A549 (cell line): Measurements from ENCODE around the gene MEN1. TPM values are rescaled to one million over a fixed set of nuclear protein-coding genes. Genes with fewer than 3 reads are reported as not detected.

Experiments used
- ATAC-seq, 2 experiments: fragments of 200-7000 bp in 1 of 2; fragments of >200 bp in 1 of 2; cut with Nextera tagmentation in 1 of 2; cut with Tn5 transposase in 1 of 2; 3 replicates each; pipeline versions ENCODE4 v1.8.0 to v1.9.1; 2018 to 2020; ENCODE audit warnings: mild to moderate bottlenecking in 1 of 2, moderate library complexity in 1 of 2
- CTCF ChIA-PET: fragments of 300-600 bp; sonication (Branson Sonifier 250); formaldehyde crosslinking; extraction: SDS; loops from one replicate; lab custom pipeline; 2021; ENCODE audit warnings: antibody characterized with exemption, inconsistent platforms; lab: Yijun Ruan, JAX
- POLR2A ChIA-PET: fragments of 350-600 bp; formaldehyde crosslinking; extraction: SDS; loops from one replicate; lab custom pipeline; 2021; ENCODE audit warnings: antibody characterized with exemption, inconsistent platforms; lab: Yijun Ruan, JAX
- DNase-seq, 2 experiments: peaks; one replicate each; pipeline versions ENCODE4 v3.0.0 to v3.0.0-alpha.2; 2011 to 2016; ENCODE audit warnings: low read depth in 1 of 2, low spot score in 1 of 2
- FAIRE-seq: peaks from 2 replicates; lab custom pipeline; 2011; peaks lifted over from hg19 to GRCh38; lab: Jason Lieb, UNC
- H3K27ac ChIP-seq, 2 experiments: fragments of >200 bp; sonication (Bioruptor Twin); formaldehyde crosslinking; 3 replicates each; pipeline ENCODE4 v1.5.1; 2016 to 2017
- H3K4me1 ChIP-seq: fragments of >200 bp; sonication (Bioruptor Twin); formaldehyde crosslinking; 3 replicates; pipeline ENCODE4 v1.6.1; 2016
- H3K4me2 ChIP-seq: fragments of >200 bp; sonication (Bioruptor Twin); formaldehyde crosslinking; 3 replicates; pipeline ENCODE4 v1.6.1; 2016
- H3K4me3 ChIP-seq: fragments of >200 bp; sonication (Bioruptor Twin); formaldehyde crosslinking; 3 replicates; pipeline ENCODE4 v1.5.1; 2016
- H3K9me3 ChIP-seq: fragments of >200 bp; sonication (Bioruptor Twin); formaldehyde crosslinking; 3 replicates; pipeline ENCODE4 v1.6.1; 2016
- CEBPB ChIP-seq, 2 experiments: fragments of >200 bp in 1 of 2; sonication (Bioruptor Twin) in 1 of 2; formaldehyde crosslinking in 1 of 2; IDR thresholded peaks; 2 replicates each; pipeline ENCODE4 v1.6.1; 2012 to 2016
- CHD4 ChIP-seq: fragments of 200-600 bp; sonication (generic); IDR thresholded peaks from 2 replicates; pipeline ENCODE4 v1.6.1; 2016; ENCODE audit warnings: antibody characterized with exemption, mild to moderate bottlenecking, borderline replicate concordance
- EHF ChIP-seq: fragments of 250-450 bp; sonication (Bioruptor Pico); IDR thresholded peaks from 2 replicates; pipeline ENCODE4 v1.5.0; 2020; ENCODE audit warnings: mild to moderate bottlenecking
- HDAC2 ChIP-seq: fragments of 200-600 bp; sonication (generic); IDR thresholded peaks from 2 replicates; pipeline ENCODE4 v1.6.1; 2016
- HEYL ChIP-seq: fragments of 250-450 bp; sonication (Bioruptor Pico); IDR thresholded peaks from 2 replicates; pipeline ENCODE4 v1.8.0; 2021; ENCODE audit warnings: mild to moderate bottlenecking, moderate library complexity
- HMGXB4 ChIP-seq: fragments of 250-450 bp; sonication (Bioruptor Pico); IDR thresholded peaks from 2 replicates; pipeline ENCODE4 v1.5.0; 2021; ENCODE audit warnings: mild to moderate bottlenecking, moderate library complexity, borderline replicate concordance
- HOXB5 ChIP-seq: fragments of 250-450 bp; sonication (Bioruptor Pico); IDR thresholded peaks from 2 replicates; pipeline ENCODE4 v1.5.0; 2020; ENCODE audit warnings: mild to moderate bottlenecking, moderate library complexity
- JUNB ChIP-seq: fragments of >200 bp; sonication (Bioruptor Twin); formaldehyde crosslinking; IDR thresholded peaks from 2 replicates; pipeline ENCODE4 v1.6.1; 2016
- MAX ChIP-seq: IDR thresholded peaks from 2 replicates; pipeline ENCODE4 v1.6.1; 2012
- NPAS2 ChIP-seq: fragments of 250-450 bp; sonication (Bioruptor Pico); IDR thresholded peaks from 2 replicates; pipeline ENCODE4 v1.8.0; 2022; ENCODE audit warnings: mild to moderate bottlenecking, moderate library complexity, borderline replicate concordance
- PHF8 ChIP-seq: fragments of 200-600 bp; sonication (generic); IDR thresholded peaks from 2 replicates; pipeline ENCODE4 v1.6.1; 2016; ENCODE audit warnings: low read depth, mild to moderate bottlenecking, antibody characterized with exemption, moderate library complexity, borderline replicate concordance
- RAD21 ChIP-seq, 2 experiments: fragments of >200 bp in 1 of 2; sonication (Bioruptor Twin) in 1 of 2; formaldehyde crosslinking in 1 of 2; IDR thresholded peaks in 1 of 2; conservative IDR thresholded peaks in 1 of 2; 2 replicates in 1 of 2; 3 replicates in 1 of 2; pipeline ENCODE4 v1.6.1; 2012 to 2018; ENCODE audit warnings: inconsistent platforms in 1 of 2
- RNF2 ChIP-seq: fragments of 200-600 bp; sonication (generic); IDR thresholded peaks from 2 replicates; pipeline ENCODE4 v1.6.1; 2016; ENCODE audit warnings: low read depth, mild to moderate bottlenecking, antibody characterized with exemption, moderate library complexity, borderline replicate concordance
- WGBS: methylation state at CpG from one replicate; pipeline ENCODE4 v1.1.6; 2017; ENCODE audit errors: missing lambda C conversion rate; 5-methylcytosine and 5-hydroxymethylcytosine counted together
- polyA plus RNA-seq, 4 experiments: library from polyadenylated mRNA; depleted of rRNA in 3 of 4; stranded (reverse); fragments of >200 nt; fragmentation: RNase III in 1 of 4; extraction: RNeasy Plus Mini Kit Qiagen cat#74134 plus additional on column Dnase treatment in 1 of 4; gene quantifications; 2 replicates in 3 of 4; 3 replicates in 1 of 4; pipeline ENCODE4 v1.2.3, GENCODE V29; 2011 to 2017
- TF ChIP-seq, protein P1 (sequence below): fragments of >200 bp; sonication (Bioruptor Twin); formaldehyde crosslinking; IDR thresholded peaks from 3 replicates; pipeline ENCODE4 v1.5.1; 2016
- TF ChIP-seq, protein P2 (sequence below): fragments of 150-350 bp; IDR thresholded peaks from 2 replicates; pipeline ENCODE4 v1.6.1; 2014; ENCODE audit warnings: low read depth, mild to moderate bottlenecking, low read length

MEN1 gene
- polyA plus RNA-seq, 2 of the 4 experiments (the other 2 are of a cell fraction): 17.0 to 34.7 TPM

DNA sequence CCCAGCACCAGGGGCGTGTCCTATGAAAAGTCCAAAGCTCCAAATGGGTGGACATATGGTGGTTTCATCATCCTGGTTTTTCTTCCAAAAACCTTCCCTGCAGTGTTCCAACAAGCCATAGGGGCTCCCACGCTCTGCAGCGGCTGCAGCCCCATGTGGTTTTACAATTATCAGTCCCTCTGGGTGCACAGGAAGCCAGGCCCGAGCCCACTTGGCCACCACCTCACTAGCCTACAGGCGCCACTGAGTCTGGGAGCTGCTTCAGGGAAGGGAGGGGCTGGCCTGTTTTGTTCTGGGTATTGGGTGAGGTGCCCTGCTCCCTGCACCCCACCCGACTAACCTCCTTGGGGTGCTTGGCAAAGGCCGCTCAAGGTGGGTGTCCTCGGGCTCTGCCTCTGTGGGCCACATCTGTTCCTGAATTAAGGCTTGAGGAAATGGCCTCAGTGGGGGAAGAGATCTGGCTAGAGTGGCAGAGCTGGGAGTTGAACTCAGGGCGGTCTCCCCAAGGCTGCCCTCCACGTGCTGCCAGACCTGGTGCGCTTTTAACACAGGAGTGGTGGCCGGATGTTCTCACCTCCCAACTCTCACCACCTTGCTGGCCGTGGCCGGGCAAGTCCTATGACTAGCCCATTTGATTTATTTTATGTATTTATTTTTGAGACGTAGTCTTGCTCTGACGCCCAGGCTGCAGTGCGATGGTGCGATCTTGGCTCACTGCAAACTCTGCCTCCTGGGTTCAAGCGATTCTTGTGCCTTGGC lies 39.4 kb upstream of the MEN1 start:
- H3K9me3 ChIP-seq: no peaks in the 10 kb centered on the region
- CTCF ChIA-PET: interaction anchor here (1.2 to 39.4 kb wide), 12 partner anchors 11 to 268 kb away, joined by 3 to 1607 read pairs (median 8); partner anchors contain the start of genes ARL2, BATF2, EHD1 and TM7SF2
- H3K4me3 ChIP-seq: no peak overlapping the region
- H3K4me1 ChIP-seq: peaks cover 80% of the 10 kb centered on the region
- WGBS: 91% methylated on average over 15 of the region's 19 CpGs
- 0 out of 5 replicates have a peak, but pooled peaks of 1 of the 2 experiments have one; percentile 2 for TF ChIP-seq RAD21 (conservative IDR thresholded peaks at IDR 0.05 in 1 of 2, IDR thresholded peaks at IDR 0.05 in 1 of 2)
- TF ChIP-seq PHF8: no peak
- no peak for TF ChIP-seq HDAC2
- H3K4me2 ChIP-seq: no peak overlapping the region
- H3K27ac ChIP-seq: peak overlapping the region; percentile 19 to 92; a peak in 4 of 6 replicates
- ATAC-seq (no peak), FAIRE-seq (no peak), DNase-seq (no peak)
- POLR2A ChIA-PET: interaction anchor here (0.6 to 1.6 kb wide), 3 partner anchors 28 to 44 kb away, joined by 3 to 7 read pairs (median 3); partner anchors contain the start of gene EHD1

GRCh38 chr11:64848826-64849597 lies 38.7 kb upstream of the MEN1 start:
- Histone ChIP-seq H3K4me1 (peaks cover 74% of the 10 kb centered on the region), H3K4me2 (0 out of 3 replicates have a peak overlapping the region, but pooled peaks have one; percentile 4), H3K27ac (peak overlapping the region; percentile 9 to 92; a peak in 5 of 6 replicates), H3K4me3 (no peak overlapping the region)
- ATAC-seq: no peak
- WGBS: 90% methylated on average over 15 of the region's 16 CpGs
- TF ChIP-seq CHD4: no peak
- no peak for TF ChIP-seq NPAS2 (CRISPR knock-in tag)
- TF ChIP-seq, protein P1, sequence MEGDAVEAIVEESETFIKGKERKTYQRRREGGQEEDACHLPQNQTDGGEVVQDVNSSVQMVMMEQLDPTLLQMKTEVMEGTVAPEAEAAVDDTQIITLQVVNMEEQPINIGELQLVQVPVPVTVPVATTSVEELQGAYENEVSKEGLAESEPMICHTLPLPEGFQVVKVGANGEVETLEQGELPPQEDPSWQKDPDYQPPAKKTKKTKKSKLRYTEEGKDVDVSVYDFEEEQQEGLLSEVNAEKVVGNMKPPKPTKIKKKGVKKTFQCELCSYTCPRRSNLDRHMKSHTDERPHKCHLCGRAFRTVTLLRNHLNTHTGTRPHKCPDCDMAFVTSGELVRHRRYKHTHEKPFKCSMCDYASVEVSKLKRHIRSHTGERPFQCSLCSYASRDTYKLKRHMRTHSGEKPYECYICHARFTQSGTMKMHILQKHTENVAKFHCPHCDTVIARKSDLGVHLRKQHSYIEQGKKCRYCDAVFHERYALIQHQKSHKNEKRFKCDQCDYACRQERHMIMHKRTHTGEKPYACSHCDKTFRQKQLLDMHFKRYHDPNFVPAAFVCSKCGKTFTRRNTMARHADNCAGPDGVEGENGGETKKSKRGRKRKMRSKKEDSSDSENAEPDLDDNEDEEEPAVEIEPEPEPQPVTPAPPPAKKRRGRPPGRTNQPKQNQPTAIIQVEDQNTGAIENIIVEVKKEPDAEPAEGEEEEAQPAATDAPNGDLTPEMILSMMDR: peak; percentile 24; the same call in 2 of the 3 replicates
- TF ChIP-seq, all 56 proteins: peak for 1
- no peak for FAIRE-seq
- no peak for DNase-seq
- no peaks in the 10 kb centered on the region for H3K9me3 ChIP-seq
- ChIA-PET POLR2A (interaction anchor here (1.0 to 1.7 kb wide), 5 partner anchors 29 to 148 kb away, joined by 3 to 7 read pairs (median 4); partner anchors contain the start of genes BATF2 and EHD1), CTCF (interaction anchor here (0.6 to 39.4 kb wide), 20 partner anchors 12 to 661 kb away, joined by 3 to 1607 read pairs (median 4); partner anchors contain the start of genes ARL2, BATF2, EHD1 and RASGRP2)

- peaks cover 74% of the 10 kb centered on the region for H3K4me1 ChIP-seq
These were observed 38.0 kb upstream of the MEN1 start for GRCh38 chr11:64848214-64848825.

More at GRCh38 chr11:64848214-64848825, 38.0 kb upstream of the MEN1 start:
- WGBS: 83% methylated on average over 6 of the region's 6 CpGs
- ChIA-PET POLR2A (interaction anchor here (0.7 to 1.7 kb wide), 7 partner anchors 29 to 159 kb away, joined by 3 to 7 read pairs (median 3); partner anchors contain the start of genes BATF2 and EHD1), CTCF (interaction anchor here (0.6 to 39.4 kb wide), 29 partner anchors 9 to 660 kb away, joined by 3 to 1607 read pairs (median 4); partner anchors contain the start of genes ARL2, BATF2, EHD1 and RASGRP2)
- Histone ChIP-seq H3K4me3 (no peak overlapping the region), H3K9me3 (no peaks in the 10 kb centered on the region), H3K4me2 (0 out of 3 replicates have a peak overlapping the region, but pooled peaks have one; percentile 4), H3K27ac (peak overlapping the region; percentile 9 to 92; a peak in 4 of 6 replicates)
- no peak for DNase-seq
- no peak for TF ChIP-seq HEYL
- no peak for TF ChIP-seq MAX
- TF ChIP-seq PHF8: no peak
- no peak for TF ChIP-seq RAD21 (conservative IDR thresholded peaks at IDR 0.05 in 1 of 2, IDR thresholded peaks at IDR 0.05 in 1 of 2)
- TF ChIP-seq, protein P1: no peak
- no peak for TF ChIP-seq JUNB
- TF ChIP-seq, protein P2, sequence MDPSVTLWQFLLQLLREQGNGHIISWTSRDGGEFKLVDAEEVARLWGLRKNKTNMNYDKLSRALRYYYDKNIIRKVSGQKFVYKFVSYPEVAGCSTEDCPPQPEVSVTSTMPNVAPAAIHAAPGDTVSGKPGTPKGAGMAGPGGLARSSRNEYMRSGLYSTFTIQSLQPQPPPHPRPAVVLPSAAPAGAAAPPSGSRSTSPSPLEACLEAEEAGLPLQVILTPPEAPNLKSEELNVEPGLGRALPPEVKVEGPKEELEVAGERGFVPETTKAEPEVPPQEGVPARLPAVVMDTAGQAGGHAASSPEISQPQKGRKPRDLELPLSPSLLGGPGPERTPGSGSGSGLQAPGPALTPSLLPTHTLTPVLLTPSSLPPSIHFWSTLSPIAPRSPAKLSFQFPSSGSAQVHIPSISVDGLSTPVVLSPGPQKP: no peak
- TF ChIP-seq RNF2: no peak
- no peak for TF ChIP-seq HOXB5 (CRISPR knock-in tag)
- TF ChIP-seq EHF (CRISPR knock-in tag): no peak
- TF ChIP-seq CEBPB (IDR thresholded peaks at IDR 0.05): no peak
- TF ChIP-seq HMGXB4 (CRISPR knock-in tag): no peak
- no peak for ATAC-seq
- no peak for FAIRE-seq
